PFSK-1 (cell line): Measurements from ENCODE around the gene MEIOSIN.

Source experiments
- FOXP2 ChIP-seq: optimal IDR thresholded peaks from 2 replicates; pipeline ENCODE3; 2011; ENCODE audit warnings: borderline replicate concordance, control low read depth, inconsistent platforms; ENCODE audit not compliant: insufficient read depth; ENCODE audit errors: extremely low read length, extremely low read depth
- POLR2AphosphoS5 ChIP-seq: IDR thresholded peaks from 2 replicates; pipeline ENCODE4 v1.6.1; 2012; ENCODE audit warnings: low read depth, mild to moderate bottlenecking, control low read depth, low read length, moderate library complexity
- REST ChIP-seq, 2 experiments: IDR thresholded peaks; 2 replicates each; pipeline versions ENCODE4 v1.6.1 to v1.8.0; 2011 to 2012; ENCODE audit warnings: low read depth in 2 of 2, low read length in 2 of 2, control low read depth in 1 of 2, inconsistent platforms in 1 of 2, mild to moderate bottlenecking in 1 of 2, moderate library complexity in 1 of 2; ENCODE audit not compliant: insufficient read depth in 1 of 2
- SIN3A ChIP-seq: IDR thresholded peaks from 2 replicates; pipeline ENCODE4 v1.6.1; 2012; ENCODE audit warnings: mild to moderate bottlenecking, low read length, moderate library complexity, borderline replicate concordance; ENCODE audit not compliant: insufficient read depth
- TAF1 ChIP-seq: IDR thresholded peaks from 2 replicates; pipeline ENCODE4 v1.6.1; 2012; ENCODE audit warnings: low read length, control low read depth, borderline replicate concordance; ENCODE audit not compliant: insufficient read depth

DNA sequence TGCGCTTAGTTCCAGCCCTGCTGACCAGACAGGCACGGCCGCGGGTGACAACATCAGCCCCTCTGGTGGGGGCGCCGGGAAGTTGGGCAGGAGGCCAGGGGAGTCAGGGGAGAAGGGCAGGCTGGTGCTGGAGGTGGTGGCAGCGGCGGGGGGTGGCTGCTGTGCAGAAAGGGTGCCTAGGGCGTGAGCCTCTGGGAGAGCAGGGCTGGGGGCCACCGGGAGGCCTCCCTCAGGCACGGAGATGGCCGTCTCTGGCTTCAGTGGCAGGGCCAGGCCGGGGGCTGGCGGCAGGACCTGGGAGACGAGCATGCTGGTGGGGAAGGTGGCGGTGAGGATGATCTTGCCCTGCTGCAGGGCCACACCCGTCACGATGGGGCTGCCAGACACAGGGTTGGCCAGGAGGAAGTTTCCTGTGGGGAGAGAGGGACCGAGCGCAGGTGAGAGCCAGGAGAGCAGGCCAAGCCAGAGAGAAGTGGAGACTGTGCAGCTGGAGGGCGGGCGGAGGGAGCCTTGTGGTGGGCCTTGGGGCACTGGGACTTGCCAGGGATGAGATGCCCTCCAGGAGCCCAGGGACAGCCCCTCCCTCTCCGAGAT lies 32.6 kb downstream of the MEIOSIN start:
- no peak for TF ChIP-seq POLR2AphosphoS5
- no peak for TF ChIP-seq TAF1
- no peak for TF ChIP-seq REST (IDR thresholded peaks at IDR 0.05; ENCODE audit: insufficient read depth in 1 of 2, low read depth in 2 of 2, low read length in 2 of 2)
- no peak for TF ChIP-seq SIN3A
- TF ChIP-seq FOXP2: no peak
